ENCODE data around the gene ENTREP3.

ENTREP3 gene

DNA sequence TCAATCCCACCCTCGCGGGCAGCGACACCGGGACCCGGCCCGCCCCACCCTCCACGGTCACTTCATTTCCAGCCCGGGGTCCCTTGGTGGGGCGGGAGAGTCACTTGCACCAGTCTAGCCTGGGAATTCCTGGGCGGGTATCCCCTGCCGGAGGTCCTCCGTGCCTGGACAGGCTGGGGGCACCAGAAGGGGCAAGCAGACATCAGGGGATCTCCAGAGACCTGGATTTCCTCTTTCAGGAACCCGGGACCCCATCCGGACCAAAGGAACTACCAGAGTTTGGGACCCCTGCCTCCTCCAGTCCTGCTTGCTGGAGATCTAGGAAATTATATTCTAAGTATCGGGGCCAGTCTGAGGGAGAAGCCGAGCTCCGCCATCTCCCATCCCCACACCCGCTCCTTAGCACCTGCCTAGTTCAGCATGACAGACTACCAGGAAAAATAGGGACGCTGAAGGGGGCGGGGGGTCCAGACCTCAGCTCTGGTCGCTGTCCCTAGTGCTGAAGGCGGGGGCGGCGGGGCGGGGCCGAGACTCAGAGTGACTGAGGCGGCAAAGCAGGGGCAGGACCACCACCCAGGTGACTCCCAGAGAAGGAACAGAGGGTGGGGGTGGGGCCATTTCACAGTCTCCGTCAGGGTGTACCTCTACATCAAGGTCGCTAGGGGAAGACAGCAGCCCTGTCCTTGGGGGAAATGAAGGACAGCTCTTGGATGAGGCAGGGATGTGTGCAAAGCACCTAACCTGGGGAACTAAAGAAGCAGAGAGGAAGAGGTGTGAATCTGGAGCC is 22.8 kb upstream of the ENTREP3 start:
- peak; percentile 76 for DNase-seq

- peak; percentile 99 for DNase-seq
Observed at GRCh38 chr1:155277070-155277901, 22.0 kb upstream of the ENTREP3 start, which contains the start of gene HCN3. TSS of gene HCN3 (plus strand) at chr1:155277463. CDS start at chr1:155277591, 128 bp downstream.

- peak; percentile 99 for DNase-seq
Observed at GRCh38 chr1:155273343-155274245, 18.3 kb upstream of the ENTREP3 start, which contains the start of gene CLK2. TSS of gene CLK2 (minus strand) at chr1:155273504. CDS start at chr1:155270977, 2,527 bp downstream.

- DNase-seq, result no peak
Observed at GRCh38 chr1:155272466-155273342, 17.4 kb upstream of the ENTREP3 start.

GRCh38 chr1:155269381-155269780 is 14.1 kb upstream of the ENTREP3 start:
- DNase-seq, result no peak

DNA sequence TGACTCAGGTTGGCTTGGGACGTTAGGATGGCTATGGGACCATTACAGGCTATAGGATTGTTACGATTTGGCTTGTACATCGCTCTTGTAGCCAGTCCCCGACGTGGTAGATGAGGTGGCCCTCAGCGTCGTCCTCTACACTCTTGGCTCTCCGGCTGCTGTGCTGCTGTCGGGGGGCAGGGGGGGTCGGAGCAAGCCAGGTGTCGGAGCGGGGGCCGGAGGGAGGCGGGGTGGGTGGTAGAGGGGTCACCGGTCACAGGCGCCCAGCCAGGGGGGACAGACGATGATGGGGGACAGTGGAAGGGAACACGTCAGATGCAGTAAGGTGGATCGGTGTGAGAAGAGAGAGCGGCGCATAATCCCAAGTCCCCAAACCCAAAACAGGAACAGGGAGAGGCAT is 13.3 kb upstream of the ENTREP3 start:
- no peak for DNase-seq

DNA sequence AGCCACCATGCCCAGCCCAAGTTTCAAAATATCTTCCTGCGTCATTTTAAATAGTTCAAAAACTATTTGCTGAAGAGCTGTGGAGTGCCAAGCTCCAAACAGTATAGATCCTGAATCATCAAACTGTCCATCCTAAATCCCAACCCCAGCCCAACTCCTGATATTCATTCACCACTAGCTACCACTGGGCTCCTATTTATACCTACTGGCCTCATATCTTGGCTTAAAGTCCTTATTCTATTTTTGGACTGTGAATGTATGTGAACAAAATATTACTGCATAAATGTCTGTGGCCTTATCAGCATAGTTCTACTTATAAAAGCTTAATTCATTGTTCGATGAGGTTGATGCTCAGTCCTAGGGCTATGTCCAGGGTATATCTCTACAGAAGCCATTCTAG is 12.1 kb upstream of the ENTREP3 start:
- no peak for DNase-seq

DNA sequence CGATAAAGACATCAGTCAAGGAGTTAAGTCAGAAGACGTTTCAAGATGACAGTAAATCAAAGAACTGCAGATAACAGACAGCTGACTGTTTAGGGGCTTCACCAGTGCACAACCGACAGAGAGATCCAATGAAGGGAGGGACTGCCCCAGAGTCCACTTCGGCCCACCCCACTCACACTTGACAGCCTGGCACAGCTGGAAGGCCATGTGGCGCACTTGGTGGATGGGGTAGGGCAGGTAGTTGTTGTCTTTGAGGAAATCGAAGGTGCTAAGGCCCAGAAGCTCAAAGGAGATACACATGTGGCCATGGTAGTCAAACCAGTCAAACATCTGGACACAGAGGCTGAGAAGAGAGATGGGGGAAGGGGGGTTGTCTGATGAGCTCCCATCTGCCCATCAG is 11.3 kb upstream of the ENTREP3 start:
- DNase-seq, result no peak

DNA sequence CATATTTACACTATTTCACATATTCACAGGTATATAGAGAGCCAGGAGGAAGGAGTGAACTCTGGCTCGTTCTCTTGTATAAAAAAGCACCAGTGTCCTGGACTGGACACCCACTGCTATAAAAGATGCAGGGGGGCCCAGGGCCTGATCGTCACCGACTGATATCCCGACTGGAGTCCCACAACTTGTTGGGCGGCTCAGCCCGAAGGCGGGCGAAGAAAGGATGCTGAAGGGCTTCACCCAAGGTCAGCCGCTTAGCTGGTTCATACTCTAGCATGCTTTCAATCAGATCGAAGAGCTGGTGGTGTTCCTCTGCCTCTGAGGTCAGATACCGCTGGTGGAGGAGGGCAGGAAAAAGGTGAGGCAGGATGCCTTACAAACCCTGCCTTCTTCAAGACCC is 7.8 kb upstream of the ENTREP3 start:
- DNase-seq, result no peak

GRCh38 chr1:155261852-155262673 is 6.8 kb upstream of the ENTREP3 start, which contains the start of gene SCAMP3:
TSS of gene SCAMP3 (minus strand) at chr1:155262360. CDS start at chr1:155262151, 209 bp downstream.
- DNase-seq, result peak; percentile 100

DNA sequence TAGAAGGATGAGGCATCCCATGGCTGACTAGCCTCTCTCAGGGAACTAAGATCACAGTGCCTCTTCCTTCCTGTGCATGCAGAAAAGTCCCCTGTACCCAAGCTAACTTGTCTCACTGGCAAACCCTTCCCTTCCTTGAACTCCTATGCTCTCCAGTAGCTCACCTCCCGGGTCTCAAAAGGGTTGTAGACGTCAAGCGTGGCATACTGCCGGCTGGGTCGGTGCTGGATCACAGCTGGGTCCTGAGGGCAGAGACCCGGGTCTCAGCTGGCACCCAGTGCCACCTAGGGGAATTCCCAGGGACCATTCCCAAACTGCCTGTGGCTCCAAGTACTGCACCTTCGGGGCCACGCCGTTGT is 6.2 kb upstream of the ENTREP3 start:
- DNase-seq, result no peak

- DNase-seq, result no peak
Observed at GRCh38 chr1:155260276-155260675, 5.0 kb upstream of the ENTREP3 start.

DNA sequence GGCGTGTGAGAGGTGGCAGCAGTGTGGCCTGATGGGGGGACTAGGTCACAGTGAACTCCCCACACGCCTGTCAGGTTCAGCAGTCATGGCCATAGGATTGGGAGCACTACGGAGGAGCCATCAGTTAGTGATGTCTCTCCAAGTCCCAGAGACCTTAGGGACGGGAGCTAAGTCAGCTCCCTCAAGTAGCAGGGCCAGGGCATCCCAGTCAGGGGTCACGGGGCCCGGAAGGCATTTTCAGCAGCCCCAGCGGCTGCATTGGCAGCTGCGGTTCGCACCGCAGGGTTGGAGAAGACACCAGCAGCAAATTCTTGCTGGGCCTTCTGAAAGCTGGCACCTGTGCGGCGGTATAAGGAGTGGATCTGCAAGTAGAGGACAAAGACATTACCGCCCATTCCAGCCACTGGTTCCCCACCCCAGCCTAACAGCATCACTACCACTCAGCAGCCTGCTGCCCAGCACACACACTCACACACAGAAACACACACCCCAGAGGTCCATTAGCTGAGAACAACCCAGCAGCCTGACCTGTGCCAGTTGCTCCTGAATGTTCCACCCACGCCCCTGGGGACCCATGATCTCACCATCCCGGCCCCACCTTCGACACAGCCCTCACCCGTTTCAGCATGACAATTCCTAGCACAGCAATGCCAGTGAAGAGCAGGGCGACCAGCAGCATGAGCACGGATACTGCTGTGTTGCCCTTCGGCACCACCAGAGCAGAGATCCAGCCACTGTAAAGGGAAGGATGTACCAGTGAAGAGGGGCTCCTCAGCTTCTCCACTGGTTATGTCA is 972 bp upstream of the ENTREP3 start:
- DNase-seq, result no peak

- no peak for DNase-seq
Observed at GRCh38 chr1:155254714-155255242, 505 bp downstream of the ENTREP3 start.

GRCh38 chr1:155254228-155254713 is 1.0 kb downstream of the ENTREP3 start:
- DNase-seq, result no peak

DNA sequence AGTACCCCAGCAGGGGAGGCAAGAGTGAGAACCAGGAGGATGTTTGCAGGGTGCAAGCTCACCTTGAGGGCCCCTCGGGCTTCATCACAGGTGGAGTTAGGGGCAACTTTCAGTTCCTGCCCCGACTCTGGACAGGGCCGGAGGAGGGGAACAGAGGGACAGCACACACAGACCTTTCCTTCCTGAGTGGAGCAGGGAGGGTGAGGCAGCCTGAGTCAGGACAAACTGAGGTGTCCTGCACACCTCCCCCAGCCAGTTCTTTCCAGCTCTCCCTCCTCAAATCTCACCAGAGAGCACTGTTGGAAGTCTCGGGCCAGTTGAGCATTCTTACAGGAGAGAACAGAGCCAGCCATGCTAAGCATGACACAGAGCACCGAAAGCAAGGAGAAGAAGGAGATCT is 1.5 kb downstream of the ENTREP3 start:
- no peak for DNase-seq

DNA sequence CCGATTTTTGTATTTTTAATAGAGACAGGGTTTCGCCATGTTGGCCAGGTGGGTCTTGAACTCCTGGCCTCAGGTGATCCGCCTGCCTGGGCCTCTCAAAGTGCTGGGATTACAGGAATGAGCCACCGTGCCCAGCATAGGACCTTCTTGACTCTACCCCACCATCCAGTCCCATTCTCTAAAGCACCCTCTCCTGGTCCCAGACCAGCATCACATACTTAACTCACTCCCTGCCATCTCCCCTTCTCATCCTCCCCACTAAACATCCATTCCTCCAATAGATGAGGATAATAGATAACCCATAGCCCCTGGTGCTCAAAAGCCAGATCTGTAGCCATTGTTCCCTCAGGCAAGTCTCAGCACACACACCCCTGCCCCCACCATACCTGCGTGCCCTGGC is 2.1 kb downstream of the ENTREP3 start:
- no peak for DNase-seq

GRCh38 chr1:155251566-155251965 is 3.7 kb downstream of the ENTREP3 start:
- no peak for DNase-seq

DNA sequence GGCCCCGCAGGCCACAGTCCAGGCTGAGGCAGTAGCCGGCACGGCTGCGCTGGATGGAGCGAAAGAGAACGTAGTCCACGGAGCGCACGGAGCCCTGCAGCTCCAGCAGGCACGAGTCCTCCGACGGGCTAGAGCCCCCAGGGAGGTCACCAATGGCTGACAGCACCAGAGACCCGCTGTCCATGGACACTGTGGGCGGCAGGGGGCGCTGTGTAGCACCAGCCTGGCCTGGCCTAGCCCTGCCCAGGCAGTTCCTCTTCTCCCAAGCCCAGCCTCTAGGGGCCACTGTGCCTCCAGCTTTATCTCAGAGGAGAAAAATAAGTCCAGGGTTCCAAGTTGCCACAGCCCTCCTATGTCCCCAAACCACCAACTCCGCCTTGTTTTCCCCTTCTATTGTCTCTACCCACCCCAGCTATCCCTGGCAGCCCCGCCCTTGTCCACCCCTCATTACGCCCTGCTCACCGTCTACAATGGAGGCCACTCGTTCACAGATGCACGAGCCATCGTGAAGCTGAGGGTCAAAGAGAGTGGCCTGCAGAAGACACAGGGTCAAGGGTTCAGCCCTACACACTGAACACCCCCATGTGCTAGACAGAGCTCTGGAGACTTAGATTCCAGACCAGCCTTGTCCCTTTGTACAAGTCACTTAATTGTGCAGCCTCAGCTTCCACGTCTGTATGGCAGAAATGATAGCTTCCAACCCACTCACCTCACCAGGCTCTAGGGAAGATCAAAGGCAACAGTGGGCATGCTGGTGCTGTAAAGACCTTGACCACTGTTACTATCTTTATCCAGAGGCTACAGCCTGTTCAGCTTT is 4.4 kb downstream of the ENTREP3 start:
- DNase-seq, result peak; percentile 96
